Measurements from ENCODE around the gene POP7.
"Not testable (repeated sequence)": the region's sequence is repeated elsewhere in the genome, so short reads cannot be mapped to it uniquely, and the experiment has no call there.

GRCh38 chr7:100669106-100669505 lies 36.8 kb upstream of the POP7 start:
- not testable (repeated sequence) for TF ChIP-seq POLR2A, CTCF (IDR thresholded peaks at IDR 0.05)

Measured in gastroesophageal sphincter (tissue), 3 donors.